ENCODE data around the gene TPCN1. TPM values are rescaled to one million over a fixed set of nuclear protein-coding genes. Genes with fewer than 3 reads are reported as not detected.

Gene TPCN1
- total RNA-seq, 1 donor from 2014 or later = 34.9 TPM

- Histone ChIP-seq H3K4me3 (ENCODE audit: low read depth, low read length) (no peak overlapping the region), H3K36me3 (ENCODE audit: control insufficient read depth, insufficient read depth, low read length) (peaks cover 1% of the 10 kb centered on the region), H3K27me3 (ENCODE audit: control insufficient read depth, insufficient read depth, low read length) (no peaks in the 10 kb centered on the region)
- no peak for DNase-seq (ENCODE audit: low read depth)
- TF ChIP-seq CTCF (IDR thresholded peaks at IDR 0.05; ENCODE audit: insufficient read depth, low read length, poor library complexity, severe bottlenecking) = no peak
Observed at GRCh38 chr12:113252494-113252893, 31.2 kb downstream of the TPCN1 start.

GRCh38 chr12:113253532-113254285 is 32.4 kb downstream of the TPCN1 start:
- DNase-seq (ENCODE audit: low read depth) = no peak
- TF ChIP-seq CTCF (IDR thresholded peaks at IDR 0.05; ENCODE audit: insufficient read depth, low read length, poor library complexity, severe bottlenecking) = no peak
- H3K27me3 ChIP-seq (ENCODE audit: control insufficient read depth, insufficient read depth, low read length) = no peaks in the 10 kb centered on the region
- H3K4me3 ChIP-seq (ENCODE audit: low read depth, low read length) = no peak overlapping the region
- H3K36me3 ChIP-seq (ENCODE audit: control insufficient read depth, insufficient read depth, low read length) = peaks cover 1% of the 10 kb centered on the region

- DNase-seq (ENCODE audit: low read depth) = no peak
- no peak for TF ChIP-seq CTCF (IDR thresholded peaks at IDR 0.05; ENCODE audit: insufficient read depth, low read length, poor library complexity, severe bottlenecking)
- peaks cover 1% of the 10 kb centered on the region for H3K36me3 ChIP-seq (ENCODE audit: control insufficient read depth, insufficient read depth, low read length)
- no peak overlapping the region for H3K4me3 ChIP-seq (ENCODE audit: low read depth, low read length)
- H3K27me3 ChIP-seq (ENCODE audit: control insufficient read depth, insufficient read depth, low read length) = no peaks in the 10 kb centered on the region
Observed at GRCh38 chr12:113254298-113254697, 33.0 kb downstream of the TPCN1 start.

GRCh38 chr12:113257564-113257963 is 36.3 kb downstream of the TPCN1 start:
- DNase-seq (ENCODE audit: low read depth) = no peak
- no peak overlapping the region for H3K4me3 ChIP-seq (ENCODE audit: low read depth, low read length)
- H3K36me3 ChIP-seq (ENCODE audit: control insufficient read depth, insufficient read depth, low read length) = peaks cover 1% of the 10 kb centered on the region
- no peaks in the 10 kb centered on the region for H3K27me3 ChIP-seq (ENCODE audit: control insufficient read depth, insufficient read depth, low read length)
- no peak for TF ChIP-seq CTCF (IDR thresholded peaks at IDR 0.05; ENCODE audit: insufficient read depth, low read length, poor library complexity, severe bottlenecking)

- Histone ChIP-seq H3K4me3 (ENCODE audit: low read depth, low read length) (no peak overlapping the region), H3K36me3 (ENCODE audit: control insufficient read depth, insufficient read depth, low read length) (no peaks in the 10 kb centered on the region), H3K27me3 (ENCODE audit: control insufficient read depth, insufficient read depth, low read length) (no peaks in the 10 kb centered on the region)
- no peak for DNase-seq (ENCODE audit: low read depth)
- TF ChIP-seq CTCF (IDR thresholded peaks at IDR 0.05; ENCODE audit: insufficient read depth, low read length, poor library complexity, severe bottlenecking) = no peak
Observed at GRCh38 chr12:113260127-113260526, 38.9 kb downstream of the TPCN1 start.
